Measurements from ENCODE around the gene IRS2.

IRS2 gene

DNA sequence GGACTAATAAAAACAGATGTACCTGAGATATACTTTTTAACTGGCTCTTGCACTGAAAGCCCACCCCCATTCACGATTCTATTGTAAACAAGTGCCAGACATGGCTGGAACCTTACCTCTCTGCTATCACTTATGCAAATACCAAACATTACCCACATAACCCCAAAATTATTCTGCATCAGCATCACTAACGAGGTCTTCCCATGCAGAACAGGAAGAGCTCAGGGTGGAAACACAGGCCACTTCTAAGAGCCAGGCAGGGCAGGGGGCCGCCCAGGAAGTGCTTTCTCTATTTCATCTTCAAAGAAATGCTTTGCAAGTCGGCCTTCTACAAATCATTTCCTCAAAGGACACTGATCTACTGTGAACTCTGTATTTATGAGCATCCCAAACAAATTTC lies 7.3 kb downstream of the IRS2 start:
- DNase-seq = peak; percentile 64

DNA sequence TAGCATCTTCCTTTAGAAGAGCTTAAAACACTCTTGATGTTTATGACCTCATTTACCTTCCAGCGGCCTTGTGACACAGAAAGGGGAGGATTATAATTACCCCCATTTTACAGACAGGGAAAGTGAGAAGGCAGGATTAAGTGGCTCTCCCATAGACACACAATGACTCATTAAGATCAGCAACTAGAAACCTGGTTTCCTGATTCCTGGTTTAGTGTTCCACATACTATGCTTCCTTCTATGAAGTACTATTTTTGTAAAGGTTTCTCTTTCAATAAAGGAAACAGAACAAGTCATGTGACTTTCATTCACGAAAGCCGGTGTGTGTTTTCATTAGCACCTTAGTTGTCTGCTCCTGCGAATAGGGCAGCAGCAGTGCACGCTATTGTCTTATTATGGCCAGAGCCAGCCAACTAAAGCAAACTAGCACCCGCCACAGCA lies 8.3 kb downstream of the IRS2 start:
- no peak for DNase-seq

DNA sequence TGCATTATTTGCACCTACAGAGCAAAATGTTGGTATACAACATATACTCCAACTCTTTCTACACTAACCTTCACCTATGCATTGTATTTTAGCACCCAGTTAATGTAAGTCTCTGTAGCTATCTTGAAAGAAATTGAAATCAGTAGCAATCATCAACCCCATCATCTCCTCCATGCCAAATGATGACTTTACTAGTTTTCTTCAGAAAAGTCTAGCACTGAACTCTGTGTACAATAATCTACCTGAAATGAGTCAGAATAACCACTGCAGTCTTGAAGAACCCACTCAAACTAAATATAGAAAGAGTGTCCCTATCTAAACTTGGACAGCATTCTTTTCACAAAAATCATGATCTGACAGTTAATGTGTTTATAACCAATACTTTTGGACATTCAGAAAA lies 9.8 kb downstream of the IRS2 start:
- no peak for DNase-seq

DNA sequence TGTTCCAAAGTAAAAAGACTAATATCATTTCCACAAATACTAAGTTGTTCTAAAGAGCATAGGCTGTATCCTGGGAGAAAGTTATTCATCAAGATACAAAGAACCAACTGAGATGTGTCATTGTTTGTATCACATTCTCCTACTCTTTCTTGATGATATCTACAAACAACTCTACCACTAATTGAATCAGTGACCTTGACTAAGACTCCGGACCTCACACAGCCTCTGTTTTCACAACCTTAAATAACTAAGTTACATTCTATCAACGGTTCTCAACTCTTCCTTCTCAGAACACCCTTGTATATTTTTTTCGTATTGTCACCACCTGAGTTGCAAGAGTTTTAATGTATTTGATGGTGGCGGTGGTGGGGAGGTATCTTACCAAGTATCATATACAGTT lies 12.6 kb downstream of the IRS2 start:
- DNase-seq = no peak

DNA sequence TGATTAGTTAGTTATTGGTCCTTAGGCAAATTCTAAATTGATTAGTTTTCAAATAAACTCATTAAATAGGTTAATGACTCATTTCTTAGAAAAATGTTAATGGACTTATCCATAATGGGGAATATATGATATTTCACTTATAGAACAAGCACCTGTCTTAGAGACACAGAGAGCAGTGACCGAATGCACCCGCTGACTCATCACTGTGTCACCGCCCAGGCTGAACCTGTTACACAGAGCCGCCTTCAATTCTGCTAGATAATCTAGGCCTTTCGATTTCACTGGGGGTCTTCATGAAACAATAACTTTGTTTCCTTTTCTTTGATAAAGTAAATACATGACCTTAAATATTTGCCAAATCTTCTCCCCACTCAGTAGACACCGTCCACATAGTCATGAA lies 13.1 kb downstream of the IRS2 start:
- no peak for DNase-seq

DNA sequence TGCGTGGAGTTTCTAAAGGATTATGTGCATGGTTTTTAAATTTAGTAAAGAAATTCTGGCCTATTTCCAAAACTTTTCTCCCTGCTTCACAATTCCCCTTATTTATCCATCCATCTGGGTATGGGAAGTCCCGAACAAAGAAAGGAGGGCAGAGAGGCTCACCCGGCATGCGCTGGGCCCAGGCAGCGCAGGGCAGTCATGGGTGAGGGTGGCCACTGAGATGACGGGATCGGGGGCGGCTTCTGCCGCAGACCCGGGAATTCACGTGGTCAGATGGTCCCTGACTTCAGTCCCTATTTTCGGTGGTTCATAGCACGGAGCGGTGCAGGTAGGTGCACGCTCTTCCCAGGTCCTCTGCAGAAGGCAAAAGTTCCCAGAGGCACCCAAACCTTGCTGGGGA lies 14.5 kb downstream of the IRS2 start:
- DNase-seq = no peak

DNA sequence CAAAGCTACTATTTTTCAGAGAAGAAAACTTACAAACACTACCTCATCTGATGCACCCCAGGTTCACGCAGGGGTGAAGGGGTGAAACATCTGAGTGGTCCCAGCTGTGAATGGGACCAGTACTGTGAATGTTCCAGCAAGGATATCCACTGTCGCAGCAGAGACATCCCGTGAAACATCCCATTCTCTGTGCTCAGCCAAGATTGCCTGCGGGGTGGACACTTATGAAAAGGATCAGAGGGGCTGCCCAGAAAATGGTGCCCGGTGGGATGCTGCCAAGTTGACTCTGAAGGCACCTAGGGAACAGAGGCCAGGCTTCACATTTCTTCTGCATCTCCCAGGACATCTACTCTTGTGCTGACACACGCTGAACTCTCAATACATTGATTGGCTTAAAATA lies 15.9 kb downstream of the IRS2 start:
- DNase-seq = no peak

DNA sequence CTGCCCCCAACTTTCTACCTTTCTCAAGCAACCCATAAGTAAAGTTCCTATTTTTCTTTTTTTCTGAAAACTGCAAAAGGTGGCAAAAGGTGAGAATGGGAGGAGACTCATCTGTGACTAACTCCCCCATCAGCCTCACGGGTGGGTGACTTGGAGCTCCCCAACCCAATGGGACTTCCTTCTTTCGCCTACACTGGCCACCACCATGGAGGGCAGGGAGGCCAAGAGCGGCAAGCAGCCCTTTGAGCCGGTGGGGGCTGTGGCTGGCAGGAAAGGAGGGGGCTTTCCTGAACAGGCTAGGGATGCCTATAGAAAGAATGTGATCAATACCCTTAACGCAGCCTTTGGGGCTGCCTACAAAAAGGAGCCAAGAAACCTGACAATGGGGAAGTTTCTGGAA lies 16.5 kb downstream of the IRS2 start:
- DNase-seq = no peak

DNA sequence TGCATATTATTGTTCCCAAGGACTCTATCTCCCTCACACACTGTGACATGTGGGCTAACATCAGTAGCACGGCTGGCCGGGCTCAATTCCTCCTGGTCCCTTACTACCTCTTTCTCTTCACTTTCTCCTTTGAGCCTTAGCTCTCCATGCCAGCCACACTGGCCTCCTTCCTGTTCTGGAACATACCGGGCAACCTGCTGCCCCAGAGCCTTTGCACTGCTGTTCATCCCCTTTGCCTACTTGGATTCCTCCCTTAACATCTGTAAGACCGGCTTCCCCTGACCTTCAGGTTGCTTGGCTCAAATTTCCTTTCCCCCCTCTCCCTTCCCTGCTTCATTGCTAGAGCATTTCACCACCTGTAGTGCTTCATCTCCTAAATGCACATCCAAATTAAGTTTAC lies 17.1 kb downstream of the IRS2 start:
- DNase-seq = no peak

DNA sequence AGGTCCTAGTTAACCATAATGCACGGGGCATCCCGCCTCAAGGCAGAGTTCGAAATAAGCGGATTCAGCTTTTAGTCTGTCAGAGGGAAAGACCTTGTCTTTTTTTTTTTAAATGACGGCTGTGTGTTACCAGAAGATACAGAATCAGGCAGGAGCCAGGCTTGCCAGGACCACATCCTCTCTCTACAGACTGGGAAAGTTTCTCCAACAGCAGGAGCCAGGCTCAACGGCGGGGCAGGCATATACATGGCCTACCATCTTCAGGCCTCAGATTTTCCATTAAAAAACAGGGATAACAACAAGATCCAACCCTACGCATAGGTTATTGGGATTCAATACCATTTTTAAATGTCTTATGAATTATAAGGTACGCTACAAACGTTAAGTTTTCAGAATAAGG lies 17.8 kb downstream of the IRS2 start:
- DNase-seq = no peak

DNA sequence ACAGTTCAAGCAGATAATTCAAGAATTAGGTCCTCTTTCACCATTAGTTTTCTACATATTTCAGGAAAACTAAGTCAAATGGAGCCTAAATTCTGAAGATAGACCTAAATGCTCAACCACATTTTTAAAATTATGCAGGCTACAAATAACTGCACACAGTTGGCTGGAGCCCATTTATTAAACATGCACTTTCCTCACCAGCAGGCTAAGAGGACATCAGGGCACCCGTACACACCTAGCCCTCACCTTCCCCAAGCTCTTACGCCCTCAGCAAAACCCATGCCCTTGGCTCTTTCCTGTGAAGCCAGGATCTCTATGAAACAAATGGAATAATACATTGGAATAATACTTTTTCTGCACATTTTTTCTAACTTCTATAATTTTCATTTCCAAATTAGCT lies 18.2 kb downstream of the IRS2 start:
- DNase-seq = no peak

DNA sequence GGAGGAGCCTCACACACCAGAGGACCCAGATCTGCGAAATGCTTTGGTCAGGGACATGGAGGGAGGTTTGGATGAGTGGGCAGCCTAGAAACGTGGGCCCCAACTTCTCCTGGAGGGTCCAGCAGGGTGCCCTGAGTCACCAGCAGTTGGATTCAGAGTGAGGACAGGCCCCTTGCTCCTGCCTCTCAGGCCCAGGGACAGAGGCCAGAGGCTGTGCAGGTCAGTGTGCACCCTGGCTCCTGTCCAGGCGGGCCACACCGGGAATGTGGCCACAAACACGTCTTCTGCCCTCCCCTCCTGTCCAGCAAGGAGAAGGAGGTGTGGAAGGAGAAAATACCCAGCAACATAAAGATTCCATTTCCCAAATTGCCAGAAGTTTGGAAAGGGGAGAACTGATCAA lies 19.4 kb downstream of the IRS2 start:
- no peak for DNase-seq

DNA sequence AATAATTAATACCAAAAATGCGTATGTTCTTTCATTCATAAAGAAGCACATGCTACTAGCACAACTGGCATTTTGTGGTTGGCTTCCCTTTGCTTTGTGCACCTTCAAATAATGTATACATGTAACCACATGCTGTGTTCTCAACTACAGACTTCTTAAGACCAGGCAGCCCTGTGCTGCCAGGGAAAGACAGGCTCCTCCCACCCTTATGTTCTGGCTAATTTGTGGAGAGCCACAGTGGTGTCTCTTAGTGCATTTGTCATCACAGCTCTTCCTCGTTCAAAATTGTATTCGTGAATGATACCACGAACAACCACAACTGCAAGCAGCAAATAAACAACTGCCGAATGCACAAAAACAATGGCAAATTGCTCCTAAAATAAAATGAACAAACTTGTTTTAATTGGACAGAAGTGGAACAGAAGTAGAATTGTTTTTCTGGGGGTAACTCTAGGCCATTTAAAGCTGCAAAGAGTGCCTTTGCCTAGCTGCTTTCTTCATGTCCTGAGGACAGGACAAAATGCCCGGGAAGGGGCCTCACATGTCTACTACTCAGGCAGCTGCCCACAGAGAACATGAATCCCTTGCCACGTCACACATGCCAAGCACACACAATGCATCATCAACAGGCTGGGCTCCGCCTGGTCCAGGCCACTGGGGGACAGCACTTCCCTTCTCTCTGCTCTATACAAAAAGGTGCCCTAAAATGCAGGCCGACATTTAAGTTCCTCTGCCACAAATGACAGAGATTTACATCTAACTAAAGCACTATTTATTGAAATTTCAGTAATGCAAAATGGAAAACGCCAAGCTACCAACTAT lies 21.7 kb downstream of the IRS2 start:
- peak; percentile 35 for DNase-seq

DNA sequence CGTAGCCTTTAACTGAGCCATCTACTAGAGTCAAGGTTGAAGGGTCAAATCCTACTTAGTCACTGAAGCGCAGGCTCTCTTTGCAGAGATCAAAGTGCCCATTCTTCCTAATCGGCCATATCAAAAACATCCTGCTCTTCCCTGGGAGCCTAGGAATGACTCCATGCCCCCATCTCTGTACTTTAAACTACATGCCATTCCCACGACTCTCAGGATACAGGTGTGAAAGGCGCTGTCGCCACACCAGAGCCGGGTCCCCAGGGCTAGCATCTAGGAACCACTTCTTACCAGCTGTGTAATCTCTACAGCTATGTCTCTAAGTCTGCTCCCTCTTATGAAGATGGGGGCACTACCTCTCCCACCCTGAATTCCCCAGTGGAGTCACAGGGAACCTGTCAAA lies 22.3 kb downstream of the IRS2 start:
- DNase-seq = no peak

DNA sequence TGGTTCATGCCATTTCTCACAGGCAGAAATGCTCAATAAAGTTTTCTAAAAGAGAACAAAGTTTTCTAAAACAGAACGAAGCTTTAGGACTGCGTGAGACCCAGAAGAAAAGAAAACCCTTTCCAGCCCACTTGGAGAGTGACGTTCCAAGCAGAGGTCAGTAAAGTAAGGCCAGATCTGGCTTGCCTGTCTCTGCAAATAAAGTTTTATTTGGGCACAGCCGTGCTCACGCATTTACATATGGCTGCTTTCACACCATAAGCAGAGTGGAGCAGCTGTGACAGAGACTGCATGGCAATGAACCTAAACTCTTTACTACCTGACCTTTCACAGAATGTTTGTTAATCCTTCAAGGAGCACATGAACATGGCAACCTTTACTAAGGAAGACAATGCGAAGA lies 23.6 kb downstream of the IRS2 start:
- DNase-seq = no peak

DNA sequence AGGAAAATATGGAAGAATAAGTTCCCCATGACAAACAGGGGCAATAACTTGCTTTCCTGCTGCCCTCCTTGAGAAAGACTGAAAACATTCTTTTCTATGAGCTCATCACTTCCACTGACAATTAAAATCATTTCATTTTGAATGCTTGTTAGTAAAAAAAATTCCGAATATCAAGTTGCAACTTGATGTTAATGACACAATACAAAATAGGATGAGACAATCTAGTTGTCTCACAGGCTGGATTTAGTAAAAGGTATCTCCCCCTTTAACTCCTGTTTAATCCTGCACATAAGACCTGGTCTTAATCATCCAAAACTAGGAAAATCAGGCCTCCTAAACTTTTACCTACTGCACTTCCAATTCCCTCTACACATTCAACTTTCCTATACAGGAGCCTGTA lies 24.7 kb downstream of the IRS2 start:
- no peak for DNase-seq

DNA sequence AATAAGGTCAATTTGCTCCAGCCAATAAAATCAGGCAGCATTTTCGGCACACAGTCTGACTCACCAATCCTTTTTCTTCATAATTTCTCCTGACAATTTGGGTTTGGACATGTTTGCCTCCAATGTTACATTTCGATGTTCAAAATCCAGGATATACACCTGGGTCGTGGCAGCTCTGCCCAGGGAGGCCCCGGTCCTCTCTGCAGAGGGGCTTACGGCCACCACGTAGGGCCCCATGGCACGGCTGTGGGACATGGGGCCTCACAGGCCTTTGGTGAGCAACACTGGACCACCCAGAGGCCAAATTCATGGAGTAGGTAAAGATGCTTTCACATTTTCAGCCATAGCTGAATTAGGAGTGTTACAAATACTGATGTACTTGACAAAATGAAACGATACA lies 25.4 kb downstream of the IRS2 start:
- DNase-seq = no peak

DNA sequence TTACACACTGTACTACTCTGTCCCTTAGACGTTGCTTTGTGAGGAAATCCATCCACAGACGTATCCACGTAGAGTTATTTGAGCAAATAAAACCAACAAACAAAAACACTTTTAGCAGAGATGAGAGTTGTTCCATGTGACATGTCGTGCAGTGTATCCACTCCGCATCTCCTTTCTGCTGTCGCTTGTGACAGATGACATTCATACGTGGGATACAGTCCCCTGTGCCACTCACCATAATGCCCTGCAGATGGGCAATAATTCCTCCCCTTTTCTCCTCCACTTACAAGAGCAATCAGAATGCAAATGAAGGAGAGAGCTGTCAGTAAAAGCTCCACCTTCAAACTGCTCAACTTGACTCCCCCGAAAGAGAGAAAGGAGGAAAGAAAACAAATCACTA lies 26.0 kb downstream of the IRS2 start:
- no peak for DNase-seq

DNA sequence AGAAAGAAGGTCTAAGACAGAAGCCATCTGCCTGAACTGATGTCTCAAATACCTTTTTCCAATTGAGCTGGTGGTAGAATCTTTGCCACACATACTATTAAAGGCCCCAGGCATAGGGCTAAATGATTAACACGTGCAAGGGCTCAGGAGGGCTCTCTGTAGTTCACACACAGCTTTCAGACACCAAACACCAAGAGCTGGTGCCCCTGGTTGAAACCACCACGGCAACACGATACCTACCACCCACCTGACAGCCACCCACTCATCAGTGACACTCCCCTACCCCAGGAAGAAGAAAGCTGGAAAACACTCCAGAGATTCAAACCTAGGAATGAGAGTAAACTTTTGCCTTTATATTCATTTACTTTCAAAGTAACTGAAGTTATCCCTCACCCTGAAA lies 26.8 kb downstream of the IRS2 start:
- DNase-seq = no peak

DNA sequence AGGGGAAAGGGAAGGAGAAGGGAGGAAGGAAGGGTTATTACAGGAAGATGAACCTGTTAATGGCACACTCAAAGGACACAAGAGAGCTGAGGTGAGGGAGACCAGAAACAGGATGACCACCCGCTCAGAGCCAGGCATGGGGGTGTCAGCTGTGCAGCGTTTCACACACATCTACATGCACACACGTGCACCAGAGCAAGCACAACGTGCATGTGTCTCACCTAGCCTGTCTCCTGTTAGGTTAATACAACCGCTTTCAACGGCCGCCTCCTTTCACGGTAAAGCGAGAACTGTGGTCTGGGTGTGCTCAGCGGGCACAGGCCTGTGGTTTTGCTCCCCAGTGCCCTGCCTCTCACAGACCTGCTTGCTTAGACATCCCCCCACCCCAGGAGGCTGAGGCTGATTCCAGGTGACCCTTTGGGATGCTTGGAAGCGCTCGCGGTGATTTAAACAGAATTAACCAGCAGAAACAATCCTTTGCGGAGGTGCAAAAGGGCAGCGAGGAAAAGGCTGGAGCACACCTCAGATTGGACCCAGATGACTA lies 27.4 kb downstream of the IRS2 start:
- no peak for DNase-seq

DNA sequence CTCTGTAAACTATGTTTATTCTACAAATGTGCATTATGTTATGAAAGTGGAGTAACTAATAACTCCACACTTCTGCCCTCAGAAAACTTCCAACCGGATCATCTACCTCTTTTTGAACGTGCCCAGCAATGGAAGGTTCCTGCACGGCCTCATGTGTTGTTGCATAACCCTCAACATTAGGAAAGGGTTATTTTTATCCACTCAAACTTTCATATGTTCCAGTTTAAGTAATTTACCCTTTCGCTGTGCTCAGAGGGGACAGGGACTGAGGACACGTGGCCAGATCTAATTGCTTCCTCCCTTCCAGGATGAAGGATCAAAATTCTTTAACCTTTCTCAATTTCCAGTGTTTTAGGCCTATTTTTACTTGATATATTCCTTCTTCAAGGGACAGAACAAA lies 29.6 kb downstream of the IRS2 start:
- no peak for DNase-seq

DNA sequence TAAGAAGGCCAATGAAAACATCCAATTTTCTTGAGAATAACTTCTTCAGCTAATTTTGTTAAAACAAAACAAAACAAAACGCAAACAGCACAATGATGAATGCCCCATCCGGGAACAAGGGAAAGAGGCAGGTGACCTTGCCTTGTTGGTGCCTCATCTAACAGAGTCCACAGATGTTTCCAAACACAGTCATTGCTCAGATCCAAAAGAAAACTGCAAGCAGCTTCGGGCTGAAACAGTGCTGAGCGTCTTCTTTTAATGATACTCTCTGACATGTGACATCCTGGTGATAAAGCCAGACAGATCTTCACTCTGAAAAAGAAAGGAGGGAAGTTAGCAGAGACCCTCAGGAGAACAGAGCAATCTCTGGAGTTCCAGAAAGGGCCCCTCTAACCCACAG lies 30.4 kb downstream of the IRS2 start:
- no peak for DNase-seq

DNA sequence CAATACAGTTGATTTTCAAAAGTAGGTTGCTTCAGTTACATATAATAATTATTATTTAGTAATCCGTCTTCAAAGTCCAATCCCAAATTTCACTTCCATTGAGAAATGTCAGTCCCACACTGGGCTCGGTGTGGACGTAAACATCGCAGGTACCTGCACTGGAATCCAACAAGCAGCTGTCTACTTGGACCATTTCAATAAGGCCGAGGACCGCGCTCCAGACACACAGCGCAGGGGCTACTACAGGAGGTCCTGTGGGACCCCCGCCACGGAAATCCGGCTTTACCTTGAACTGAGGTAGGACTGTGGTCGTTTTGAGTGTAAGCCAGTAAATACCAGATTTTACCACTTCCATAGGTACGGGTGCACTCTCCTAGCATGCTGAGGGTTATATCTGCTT lies 30.8 kb downstream of the IRS2 start:
- DNase-seq = no peak

DNA sequence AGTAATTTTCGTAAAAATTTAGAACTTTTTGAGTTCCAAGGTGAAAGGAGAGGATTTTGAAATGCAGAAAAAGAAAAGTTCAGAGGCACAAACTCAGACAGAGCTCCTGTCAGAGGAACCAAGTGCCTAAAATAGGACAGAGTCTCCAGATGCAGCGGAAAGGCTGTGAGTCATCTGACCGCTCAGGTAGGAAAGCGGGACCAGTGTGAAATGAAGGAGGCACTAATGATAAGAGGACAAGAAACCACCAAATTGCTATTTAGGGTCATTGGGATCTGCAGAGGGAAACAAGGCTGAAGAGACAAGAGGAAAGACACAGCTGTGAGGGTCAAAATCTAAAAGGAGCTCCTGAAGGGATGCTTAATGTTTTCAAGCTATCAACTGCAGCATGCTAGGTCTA lies 34.9 kb downstream of the IRS2 start:
- no peak for DNase-seq

DNA sequence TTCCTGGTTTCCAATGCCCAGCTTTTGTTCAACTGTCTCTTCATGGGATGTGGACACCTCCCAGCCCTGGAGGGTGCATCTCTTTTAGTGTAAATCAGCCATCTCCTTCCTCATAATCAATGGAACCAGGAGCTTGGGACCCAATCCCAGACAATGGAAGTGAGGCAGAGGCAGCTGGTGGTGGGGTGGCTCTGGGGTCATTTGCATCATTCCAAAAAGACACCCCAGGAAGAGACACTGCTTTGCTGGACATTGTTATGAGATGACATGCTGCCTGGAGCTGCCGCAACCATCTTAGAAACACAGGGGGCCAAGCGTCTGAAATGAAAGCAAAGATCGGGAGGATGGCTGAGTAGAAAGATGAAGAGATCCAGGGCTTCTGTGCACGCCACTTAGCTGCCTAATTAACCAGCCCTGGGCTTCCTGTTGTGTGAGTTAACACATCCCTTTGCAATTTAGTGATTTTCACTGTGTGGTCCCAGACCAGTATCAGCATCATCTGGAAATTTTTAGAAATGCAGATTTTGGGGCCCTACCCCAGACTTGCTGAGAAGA lies 36.1 kb downstream of the IRS2 start:
- DNase-seq = no peak

All from CD4-positive, alpha-beta T cell treated with Interleukin-15 for 1 hour (primary cell).